Measurements from ENCODE around the gene PLXNB1.

Gene PLXNB1

GRCh38 chr3:48432411-48433371 is 2.8 kb upstream of the PLXNB1 start:
- no peak for DNase-seq

GRCh38 chr3:48431224-48432029 is 1.5 kb upstream of the PLXNB1 start:
- no peak for DNase-seq

- no peak for DNase-seq
These were observed 819 bp upstream of the PLXNB1 start for GRCh38 chr3:48430708-48431101.

- peak; percentile 47 for DNase-seq
These were observed 448 bp downstream of the PLXNB1 start for GRCh38 chr3:48429317-48429959.

- DNase-seq, result no peak
These were observed 1.1 kb downstream of the PLXNB1 start for GRCh38 chr3:48428572-48429316.

GRCh38 chr3:48428088-48428571 is 1.8 kb downstream of the PLXNB1 start:
- no peak for DNase-seq

GRCh38 chr3:48427630-48427962 is 2.3 kb downstream of the PLXNB1 start:
- no peak for DNase-seq

GRCh38 chr3:48426944-48427629 is 2.8 kb downstream of the PLXNB1 start:
- DNase-seq, result no peak

GRCh38 chr3:48426401-48426909 is 3.4 kb downstream of the PLXNB1 start:
- DNase-seq, result no peak

GRCh38 chr3:48425281-48425812 is 4.5 kb downstream of the PLXNB1 start:
- no peak for DNase-seq

GRCh38 chr3:48423883-48424695 is 5.8 kb downstream of the PLXNB1 start:
- DNase-seq, result no peak

- no peak for DNase-seq
These were observed 6.5 kb downstream of the PLXNB1 start for GRCh38 chr3:48423241-48423882.

GRCh38 chr3:48422681-48423080 is 7.2 kb downstream of the PLXNB1 start:
- DNase-seq, result no peak

- DNase-seq, result no peak
These were observed 7.6 kb downstream of the PLXNB1 start for GRCh38 chr3:48422272-48422671.

GRCh38 chr3:48420561-48420960 is 9.3 kb downstream of the PLXNB1 start:
- DNase-seq, result no peak

GRCh38 chr3:48419597-48419996 is 10.3 kb downstream of the PLXNB1 start:
- no peak for DNase-seq

GRCh38 chr3:48419149-48419548 is 10.7 kb downstream of the PLXNB1 start:
- DNase-seq, result no peak

GRCh38 chr3:48418651-48419050 is 11.2 kb downstream of the PLXNB1 start:
- DNase-seq, result no peak

GRCh38 chr3:48418140-48418539 is 11.7 kb downstream of the PLXNB1 start:
- no peak for DNase-seq

GRCh38 chr3:48417529-48418108 is 12.3 kb downstream of the PLXNB1 start:
- DNase-seq, result no peak
